Activated T-cell treated with anti-CD3 and anti-CD28 coated beads for 24 hours (primary cell): ENCODE measurements around the gene CPNE5.

Experiments used
- DNase-seq: peaks from one replicate; pipeline ENCODE4 v3.0.0-alpha.2; 2020; ENCODE audit warnings: low read depth

CPNE5 gene

GRCh38 chr6:36702656-36703055 is 136.6 kb downstream of the CPNE5 start:
- DNase-seq = no peak

GRCh38 chr6:36701401-36701991 is 137.7 kb downstream of the CPNE5 start:
- no peak for DNase-seq

GRCh38 chr6:36700831-36701230 is 138.4 kb downstream of the CPNE5 start:
- DNase-seq = no peak

GRCh38 chr6:36700071-36700812 is 139.0 kb downstream of the CPNE5 start:
- DNase-seq = no peak

GRCh38 chr6:36699348-36699747 is 139.9 kb downstream of the CPNE5 start:
- no peak for DNase-seq

- no peak for DNase-seq
Observed at GRCh38 chr6:36698871-36699271, 140.4 kb downstream of the CPNE5 start.

DNA sequence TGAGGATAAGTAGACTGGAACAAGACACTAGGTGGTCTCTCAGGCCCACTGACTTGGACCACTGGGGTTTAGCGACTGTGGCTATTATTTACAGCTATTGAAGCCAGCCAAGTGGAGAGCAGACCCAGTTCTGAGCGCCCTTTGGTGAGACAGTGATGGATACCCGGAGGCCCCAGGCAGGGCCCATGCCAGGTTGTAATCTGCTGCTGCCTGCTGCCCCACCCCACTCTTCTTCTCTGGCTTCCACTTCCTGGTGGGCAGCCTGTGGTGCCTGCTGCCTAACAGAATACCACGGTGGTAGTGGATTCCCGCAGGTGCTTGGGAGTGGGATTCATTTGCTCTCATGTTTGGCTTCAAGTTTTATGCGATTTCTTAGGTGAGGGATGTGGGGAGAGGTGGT is 141.0 kb downstream of the CPNE5 start:
- DNase-seq = no peak

DNA sequence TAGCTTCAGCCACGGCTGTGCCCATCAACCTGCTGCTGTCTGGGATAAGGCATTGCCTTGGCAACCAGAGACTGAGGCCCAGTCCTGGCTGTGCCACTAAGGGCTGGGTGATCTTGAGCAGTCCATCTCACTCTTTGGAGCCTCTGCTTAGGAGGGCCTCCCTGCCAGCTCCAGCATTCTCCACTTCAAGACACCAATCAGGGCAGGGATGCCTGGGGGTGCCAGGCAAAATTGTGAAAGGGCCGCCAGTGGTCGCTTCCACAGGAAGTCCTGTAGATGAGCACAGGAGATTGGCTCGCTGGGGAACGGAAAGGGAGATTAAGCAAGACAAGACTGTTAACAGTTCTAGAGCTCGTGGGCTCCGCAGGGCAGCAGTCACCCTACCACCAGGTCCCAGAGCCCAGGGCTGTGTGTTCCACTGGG is 141.8 kb downstream of the CPNE5 start, which contains the start of gene RAB44:
Gene RAB44 (plus strand): TSS at position 346 of the 423 bp plus-strand sequence. CDS start 6,410 bp downstream, outside the sequence.
- DNase-seq = no peak

GRCh38 chr6:36695414-36695813 is 143.8 kb downstream of the CPNE5 start:
- no peak for DNase-seq

GRCh38 chr6:36694616-36695015 is 144.6 kb downstream of the CPNE5 start:
- no peak for DNase-seq

DNA sequence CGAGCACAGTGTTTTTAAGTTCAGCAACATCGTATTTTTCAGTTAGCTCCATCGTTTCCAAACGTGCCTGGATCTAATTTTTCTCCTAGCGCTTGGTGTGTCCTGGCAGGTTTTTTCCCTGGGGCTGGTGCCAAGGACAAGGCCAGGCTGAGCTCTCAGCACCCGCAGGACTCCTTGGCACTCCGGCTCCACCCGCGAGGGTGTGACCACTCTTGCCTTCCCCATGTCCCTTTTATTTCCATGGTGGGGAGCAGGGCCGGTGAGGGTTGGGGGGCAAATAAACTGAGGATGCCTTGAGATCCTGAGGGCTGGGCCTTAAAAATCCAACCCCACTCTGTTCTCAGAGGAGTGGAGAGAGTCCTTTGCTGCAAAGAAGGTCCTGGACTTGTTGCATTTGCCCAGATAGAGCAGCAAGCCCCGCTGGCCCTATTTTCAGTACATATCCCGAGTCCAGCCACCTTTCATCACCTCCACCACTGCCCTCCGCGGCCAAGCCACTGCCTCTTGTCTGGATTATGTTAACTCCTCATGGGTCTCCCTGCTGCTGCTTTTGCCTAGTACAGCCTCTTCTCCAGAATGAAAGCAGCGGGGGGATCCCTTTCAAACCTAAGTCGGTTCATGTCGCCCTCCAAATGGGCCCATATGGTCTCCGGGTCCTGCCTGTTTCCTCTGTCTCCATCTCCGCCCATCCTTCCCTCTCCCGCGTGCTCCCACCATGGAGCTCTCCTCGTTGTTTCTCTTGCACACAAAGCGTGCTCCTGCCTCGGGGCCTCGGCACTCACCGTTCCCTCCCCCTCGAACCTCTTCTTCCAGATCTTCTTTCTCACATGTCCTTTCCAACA is 146.2 kb downstream of the CPNE5 start:
- no peak for DNase-seq

DNA sequence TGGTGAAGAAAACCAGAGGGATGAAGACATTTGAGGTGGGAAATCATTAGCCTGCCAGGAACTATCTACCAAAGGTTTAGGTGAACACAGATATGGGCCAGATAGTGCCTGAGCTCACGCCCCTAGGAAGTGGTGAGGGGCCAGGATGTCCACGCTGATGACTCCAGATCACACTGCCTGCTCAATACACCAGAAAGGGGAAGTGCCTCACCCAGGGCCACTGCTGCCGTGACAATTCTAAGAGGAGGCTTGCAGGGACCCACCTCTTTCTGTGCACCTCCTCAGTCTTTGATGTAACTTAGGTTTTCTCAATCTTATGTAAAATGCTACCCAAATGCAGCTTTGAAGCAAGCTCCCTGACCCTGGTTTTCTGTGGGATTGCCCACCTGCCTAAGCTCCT is 147.0 kb downstream of the CPNE5 start:
- no peak for DNase-seq

DNA sequence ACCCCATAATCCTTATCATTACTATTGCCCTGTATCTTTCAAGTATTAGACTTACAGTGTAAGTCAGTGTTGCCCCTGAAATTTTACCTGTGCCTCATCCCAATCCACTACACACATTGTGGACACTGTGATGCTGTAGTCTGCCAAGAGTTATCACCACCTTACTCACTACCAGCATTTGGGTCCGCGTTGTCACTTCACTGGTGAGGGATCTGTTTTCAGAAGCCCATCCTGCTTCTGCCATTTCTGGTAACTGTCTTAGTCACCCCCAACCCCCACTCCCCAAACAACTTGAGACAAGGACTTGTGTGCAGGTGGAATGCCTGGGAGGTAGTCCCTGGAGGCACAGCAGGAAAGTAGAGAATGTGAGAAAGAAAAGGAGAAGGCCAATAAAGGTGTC is 147.6 kb downstream of the CPNE5 start:
- DNase-seq = no peak

- DNase-seq = no peak
Observed at GRCh38 chr6:36691011-36691410, 148.2 kb downstream of the CPNE5 start.
